ENCODE measurements around the gene RCE1.
A peak's percentile ranks its signal among the peaks of the same experiment; 100 is the strongest.
"Not testable (repeated sequence)": the region's sequence is repeated elsewhere in the genome, so short reads cannot be mapped to it uniquely, and the experiment has no call there.

RCE1 gene

GRCh38 chr11:66842896-66843775 lies at the start of gene RCE1:
Gene RCE1, plus strand, starts transcription at chr11:66843441. Its CDS starts 15 bp downstream, at chr11:66843456.
- DNase-seq (ENCODE audit: low read depth in 4 of 4, low spot score in 1 of 4) = peak; percentile 67 to 85 (median 82)

GRCh38 chr11:66799815-66800214 lies 43.4 kb upstream of the RCE1 start:
- DNase-seq (ENCODE audit: low read depth in 4 of 4, low spot score in 1 of 4) = not testable (repeated sequence)

GRCh38 chr11:66800720-66801428 lies 42.4 kb upstream of the RCE1 start:
- no peak for DNase-seq (ENCODE audit: low read depth in 4 of 4, low spot score in 1 of 4)

- no peak for DNase-seq (ENCODE audit: low read depth in 4 of 4, low spot score in 1 of 4)
Measured at GRCh38 chr11:66809592-66809991, 33.6 kb upstream of the RCE1 start.

GRCh38 chr11:66810576-66811185 lies 32.6 kb upstream of the RCE1 start:
- no peak for DNase-seq (ENCODE audit: low read depth in 4 of 4, low spot score in 1 of 4)

GRCh38 chr11:66814678-66815077 lies 28.6 kb upstream of the RCE1 start:
- DNase-seq (ENCODE audit: low read depth in 4 of 4, low spot score in 1 of 4) = no peak

- no peak for DNase-seq (ENCODE audit: low read depth in 4 of 4, low spot score in 1 of 4)
Measured at GRCh38 chr11:66815646-66816045, 27.6 kb upstream of the RCE1 start.

GRCh38 chr11:66818231-66818955 lies 24.8 kb upstream of the RCE1 start:
- no peak for DNase-seq (ENCODE audit: low read depth in 4 of 4, low spot score in 1 of 4)

- DNase-seq (ENCODE audit: low read depth in 4 of 4, low spot score in 1 of 4) = no peak
Measured at GRCh38 chr11:66820381-66820780, 22.9 kb upstream of the RCE1 start.

- DNase-seq (ENCODE audit: low read depth in 4 of 4, low spot score in 1 of 4) = no peak
Measured at GRCh38 chr11:66820901-66821300, 22.3 kb upstream of the RCE1 start.

GRCh38 chr11:66823700-66824099 lies 19.5 kb upstream of the RCE1 start:
- no peak for DNase-seq (ENCODE audit: low read depth in 4 of 4, low spot score in 1 of 4)

GRCh38 chr11:66824573-66824972 lies 18.7 kb upstream of the RCE1 start:
- DNase-seq (ENCODE audit: low read depth in 4 of 4, low spot score in 1 of 4) = not testable (repeated sequence)

GRCh38 chr11:66834539-66834845 lies 8.7 kb upstream of the RCE1 start:
- no peak for DNase-seq (ENCODE audit: low read depth in 4 of 4, low spot score in 1 of 4)

- no peak for DNase-seq (ENCODE audit: low read depth in 4 of 4, low spot score in 1 of 4)
Measured at GRCh38 chr11:66834943-66835342, 8.3 kb upstream of the RCE1 start.

GRCh38 chr11:66835768-66836405 lies 7.4 kb upstream of the RCE1 start:
- DNase-seq (ENCODE audit: low read depth in 4 of 4, low spot score in 1 of 4) = no peak

GRCh38 chr11:66840317-66841091 lies 2.7 kb upstream of the RCE1 start:
- no peak for DNase-seq (ENCODE audit: low read depth in 4 of 4, low spot score in 1 of 4)

GRCh38 chr11:66841861-66842260 lies 1.4 kb upstream of the RCE1 start:
- DNase-seq (ENCODE audit: low read depth in 4 of 4, low spot score in 1 of 4) = no peak

GRCh38 chr11:66842501-66842895 lies 743 bp upstream of the RCE1 start:
- DNase-seq (ENCODE audit: low read depth in 4 of 4, low spot score in 1 of 4) = no peak

- no peak for DNase-seq (ENCODE audit: low read depth in 4 of 4, low spot score in 1 of 4)
Measured at GRCh38 chr11:66843776-66844495, 695 bp downstream of the RCE1 start.

Measured in stimulated activated CD4-positive, alpha-beta T cell treated with anti-CD3 and anti-CD28 coated beads, Interleukin-1b, Interleukin-23, amount 100 ng/mL, for 24 hours (primary cell).